GM21717 (cell line): ENCODE results near the gene GORASP2.

ENCODE experiments used
- ATAC-seq: cut with Tn5 transposase; IDR thresholded peaks from one replicate; pipeline ENCODE4 v1.9.1; 2021; ENCODE audit warnings: mild to moderate bottlenecking, moderate library complexity; ENCODE audit not compliant: unreplicated experiment

The GORASP2 gene

GRCh38 chr2:170963386-170963785, 34.3 kb downstream of the GORASP2 start:
- ATAC-seq: no peak

GRCh38 chr2:170965446-170966225, 36.6 kb downstream of the GORASP2 start:
- no peak for ATAC-seq

- ATAC-seq: no peak
These were observed 37.8 kb downstream of the GORASP2 start for GRCh38 chr2:170966648-170967396.

- no peak for ATAC-seq
These were observed 38.5 kb downstream of the GORASP2 start for GRCh38 chr2:170967553-170967952.

- no peak for ATAC-seq
These were observed 39.4 kb downstream of the GORASP2 start for GRCh38 chr2:170968205-170969003.

- no peak for ATAC-seq
These were observed 40.0 kb downstream of the GORASP2 start for GRCh38 chr2:170969030-170969429.

GRCh38 chr2:170969872-170970496, 40.9 kb downstream of the GORASP2 start:
- no peak for ATAC-seq

GRCh38 chr2:170971071-170971470, 42.0 kb downstream of the GORASP2 start:
- ATAC-seq: no peak

- ATAC-seq: no peak
These were observed 43.5 kb downstream of the GORASP2 start for GRCh38 chr2:170972296-170973224.

GRCh38 chr2:170973225-170973491, 44.1 kb downstream of the GORASP2 start:
- ATAC-seq: no peak

- ATAC-seq: peak; percentile 87
These were observed 44.6 kb downstream of the GORASP2 start for GRCh38 chr2:170973492-170974303.

GRCh38 chr2:170974304-170974993, 45.4 kb downstream of the GORASP2 start:
- ATAC-seq: no peak

GRCh38 chr2:170975127-170975942, 46.3 kb downstream of the GORASP2 start:
- ATAC-seq: no peak

- no peak for ATAC-seq
These were observed 46.9 kb downstream of the GORASP2 start for GRCh38 chr2:170975943-170976270.

GRCh38 chr2:170984079-170984478, 55.0 kb downstream of the GORASP2 start:
- ATAC-seq: no peak

GRCh38 chr2:170985407-170985806, 56.4 kb downstream of the GORASP2 start:
- ATAC-seq: no peak

- ATAC-seq: no peak
These were observed 57.7 kb downstream of the GORASP2 start for GRCh38 chr2:170986566-170987258.
